ENCODE results near the gene MREG.

The MREG gene

DNA sequence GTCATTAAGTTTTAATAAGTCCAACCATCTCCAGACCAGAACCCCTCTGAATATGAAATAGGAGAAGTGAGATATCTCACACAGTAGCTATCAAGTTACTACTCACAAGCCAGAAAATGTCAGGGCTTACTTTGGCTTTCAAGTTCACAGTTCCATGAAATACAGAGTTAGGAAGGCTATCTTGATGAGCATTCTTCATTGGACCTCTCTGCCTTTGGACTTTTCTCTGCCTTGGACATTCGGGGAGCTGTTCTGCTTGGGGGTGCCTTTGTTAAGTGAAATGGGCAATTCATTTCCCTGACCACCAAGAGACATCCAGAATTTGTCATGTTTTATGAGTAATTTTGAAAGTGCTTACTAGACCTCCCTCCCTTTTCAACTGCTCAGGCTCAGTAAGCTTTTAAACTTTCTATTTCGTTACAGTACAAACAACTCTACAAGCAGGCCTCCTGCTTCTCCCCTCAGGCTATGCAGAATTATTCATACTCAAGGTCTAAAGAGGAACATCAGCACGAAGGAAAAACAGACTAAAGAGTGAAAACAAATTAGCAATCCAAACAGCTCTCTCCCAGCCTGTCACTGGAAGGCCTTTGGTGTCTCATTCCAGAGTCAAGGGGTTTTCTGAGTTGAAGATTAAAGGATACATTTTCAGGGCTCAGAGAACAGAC is 95.3 kb downstream of the MREG start:
- peak; percentile 64 for DNase-seq (ENCODE audit: low spot score)
- in situ Hi-C loops (cut with MboI; ENCODE audit: low sequenced_read_pairs, unreplicated experiment), result no loop called here
- TF ChIP-seq, protein P1, sequence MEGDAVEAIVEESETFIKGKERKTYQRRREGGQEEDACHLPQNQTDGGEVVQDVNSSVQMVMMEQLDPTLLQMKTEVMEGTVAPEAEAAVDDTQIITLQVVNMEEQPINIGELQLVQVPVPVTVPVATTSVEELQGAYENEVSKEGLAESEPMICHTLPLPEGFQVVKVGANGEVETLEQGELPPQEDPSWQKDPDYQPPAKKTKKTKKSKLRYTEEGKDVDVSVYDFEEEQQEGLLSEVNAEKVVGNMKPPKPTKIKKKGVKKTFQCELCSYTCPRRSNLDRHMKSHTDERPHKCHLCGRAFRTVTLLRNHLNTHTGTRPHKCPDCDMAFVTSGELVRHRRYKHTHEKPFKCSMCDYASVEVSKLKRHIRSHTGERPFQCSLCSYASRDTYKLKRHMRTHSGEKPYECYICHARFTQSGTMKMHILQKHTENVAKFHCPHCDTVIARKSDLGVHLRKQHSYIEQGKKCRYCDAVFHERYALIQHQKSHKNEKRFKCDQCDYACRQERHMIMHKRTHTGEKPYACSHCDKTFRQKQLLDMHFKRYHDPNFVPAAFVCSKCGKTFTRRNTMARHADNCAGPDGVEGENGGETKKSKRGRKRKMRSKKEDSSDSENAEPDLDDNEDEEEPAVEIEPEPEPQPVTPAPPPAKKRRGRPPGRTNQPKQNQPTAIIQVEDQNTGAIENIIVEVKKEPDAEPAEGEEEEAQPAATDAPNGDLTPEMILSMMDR (IDR thresholded peaks at IDR 0.05; ENCODE audit: borderline replicate concordance, control extremely low read depth, extremely low read depth, insufficient read depth, missing control alignments), result no peak

DNA sequence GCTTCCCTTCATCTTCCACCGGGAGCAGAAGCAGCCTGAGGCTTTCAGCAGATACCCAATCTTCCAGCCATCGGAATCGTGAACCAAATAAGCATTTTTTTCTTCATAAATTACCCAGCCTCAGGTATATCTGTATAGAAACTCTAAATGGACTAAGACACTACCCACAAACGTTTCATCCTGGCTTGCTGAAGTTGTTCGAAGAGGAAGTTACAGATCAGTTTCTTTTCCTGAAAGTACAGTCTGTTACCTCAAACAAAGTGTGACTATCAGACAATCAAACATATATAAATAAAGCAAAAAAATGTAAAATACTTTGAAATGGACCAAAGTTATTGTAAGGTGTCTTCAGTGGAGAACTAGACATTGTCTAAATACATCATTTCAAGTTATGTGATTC is 97.9 kb downstream of the MREG start:
- in situ Hi-C loops (cut with MboI; ENCODE audit: low sequenced_read_pairs, unreplicated experiment), result no loop called here
- DNase-seq (ENCODE audit: low spot score), result no peak
- TF ChIP-seq, protein P1 (IDR thresholded peaks at IDR 0.05; ENCODE audit: borderline replicate concordance, control extremely low read depth, extremely low read depth, insufficient read depth, missing control alignments), result no peak

DNA sequence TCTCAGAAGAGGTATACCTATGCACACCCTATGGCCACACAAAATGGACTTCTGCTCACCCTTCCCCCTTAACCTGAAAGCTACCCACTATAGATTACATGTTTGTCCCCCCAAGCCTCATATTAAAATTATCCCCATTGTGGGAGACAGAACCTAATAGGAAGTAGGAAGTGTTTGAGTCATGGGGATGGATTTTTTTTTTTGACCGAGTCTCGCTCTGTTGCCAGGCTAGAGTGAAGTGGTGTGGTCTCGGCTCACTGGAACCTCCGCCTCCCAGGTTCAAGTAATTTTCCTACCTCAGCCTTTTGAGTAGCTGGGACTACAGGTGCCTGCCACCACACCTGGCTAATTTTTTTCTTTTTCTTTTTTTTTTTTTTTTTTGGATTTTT is 98.6 kb downstream of the MREG start:
- in situ Hi-C loops (cut with MboI; ENCODE audit: low sequenced_read_pairs, unreplicated experiment), result no loop called here
- no peak for DNase-seq (ENCODE audit: low spot score)
- TF ChIP-seq, protein P1 (IDR thresholded peaks at IDR 0.05; ENCODE audit: borderline replicate concordance, control extremely low read depth, extremely low read depth, insufficient read depth, missing control alignments), result no peak

DNA sequence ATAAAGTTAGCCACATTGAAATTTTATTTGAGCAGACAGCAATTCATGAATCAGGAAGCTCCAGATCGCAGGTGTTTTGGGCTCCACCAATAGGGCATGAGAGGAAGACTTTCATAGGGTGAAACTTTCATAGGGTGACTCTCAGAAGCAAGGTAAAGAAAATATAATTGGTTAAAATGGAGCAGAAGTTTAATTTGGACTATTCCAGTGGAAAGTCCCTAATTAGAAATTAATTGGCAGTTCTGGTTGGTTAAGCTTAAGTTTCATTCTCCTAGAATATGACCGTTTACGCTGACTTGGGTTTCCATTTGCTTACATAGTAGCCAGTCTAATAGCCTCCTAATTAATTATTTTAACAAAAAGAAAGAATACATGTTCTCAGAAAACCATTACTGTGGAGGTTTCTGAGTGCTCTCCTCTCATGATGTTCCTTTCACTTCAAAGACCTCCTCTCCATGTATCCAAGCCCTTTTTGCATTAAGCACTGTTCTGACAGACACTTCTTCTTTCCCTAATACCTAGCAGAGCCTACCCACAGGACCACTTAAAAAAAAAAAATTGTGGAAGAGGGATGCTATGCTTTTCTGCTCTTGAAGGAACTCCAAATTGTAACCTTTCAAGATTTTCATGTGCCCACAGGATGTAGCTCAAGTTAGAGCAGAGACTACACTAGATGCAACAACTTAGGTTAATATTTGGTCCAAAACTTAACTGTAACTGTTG is 99.1 kb downstream of the MREG start:
- TF ChIP-seq, protein P1 (IDR thresholded peaks at IDR 0.05; ENCODE audit: borderline replicate concordance, control extremely low read depth, extremely low read depth, insufficient read depth, missing control alignments), result no peak
- DNase-seq (ENCODE audit: low spot score), result no peak
- in situ Hi-C loops (cut with MboI; ENCODE audit: low sequenced_read_pairs, unreplicated experiment), result no loop called here

DNA sequence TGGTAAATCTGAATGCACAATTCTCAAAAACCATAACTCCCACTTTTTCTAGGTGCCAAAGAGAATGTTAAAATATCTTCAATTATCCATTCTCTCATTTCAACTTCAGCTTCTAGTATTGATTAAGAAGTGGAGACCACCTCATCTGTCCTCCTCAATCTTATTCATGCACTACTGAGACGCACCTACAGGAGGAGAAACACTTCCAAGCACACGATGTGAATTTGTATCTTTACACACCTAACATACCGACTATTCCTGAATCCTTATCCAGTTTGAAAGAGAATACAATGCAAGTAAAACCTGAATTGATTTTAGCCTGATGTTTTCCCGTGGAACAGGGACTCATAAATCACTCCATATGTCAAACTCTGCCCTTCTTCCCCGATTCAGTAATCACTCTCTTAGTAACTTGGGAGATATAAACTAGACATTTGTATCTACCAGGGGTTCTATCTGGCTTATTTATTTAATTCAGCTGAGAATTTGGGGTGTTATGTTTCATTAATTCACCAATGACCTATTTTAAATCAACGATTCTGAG is 101.0 kb downstream of the MREG start:
- no peak for DNase-seq (ENCODE audit: low spot score)
- TF ChIP-seq, protein P1 (IDR thresholded peaks at IDR 0.05; ENCODE audit: borderline replicate concordance, control extremely low read depth, extremely low read depth, insufficient read depth, missing control alignments), result no peak
- in situ Hi-C loops (cut with MboI; ENCODE audit: low sequenced_read_pairs, unreplicated experiment), result no loop called here

DNA sequence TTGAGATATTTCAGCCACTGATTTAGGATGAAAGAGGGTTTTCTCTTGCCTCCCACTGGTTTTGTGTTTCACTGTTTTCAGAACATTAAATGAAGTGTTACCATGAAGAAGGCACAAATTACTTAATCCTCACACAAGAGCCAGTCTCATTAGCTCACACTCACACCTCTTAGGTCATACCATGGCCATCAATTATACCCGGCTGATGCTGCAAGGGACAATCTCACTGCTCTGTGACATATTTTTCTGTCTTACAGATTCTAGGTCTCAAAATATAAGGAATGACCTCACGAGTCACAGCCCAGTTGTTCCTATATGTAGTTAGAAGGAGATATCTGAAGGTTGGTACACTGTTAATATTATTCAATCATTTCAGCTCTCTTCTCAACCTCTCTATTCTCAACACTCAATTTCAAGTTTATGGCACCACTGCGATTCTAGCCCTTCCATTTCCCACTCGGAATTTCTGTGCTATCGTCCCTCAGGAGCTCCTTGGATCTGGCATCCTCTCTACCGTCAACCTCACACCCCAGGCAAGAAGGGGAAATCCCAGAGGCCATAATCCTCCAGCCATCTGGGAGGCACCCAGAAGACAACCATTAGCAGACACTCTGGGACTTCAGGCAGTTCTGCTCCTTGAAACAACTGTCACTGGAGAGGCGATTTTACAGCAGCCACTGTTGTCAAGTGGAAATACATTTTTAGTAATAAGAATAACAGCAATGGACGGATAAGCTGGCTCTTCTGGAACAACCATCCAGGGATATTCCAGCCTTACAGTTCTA is 101.9 kb downstream of the MREG start:
- no peak for DNase-seq (ENCODE audit: low spot score)
- TF ChIP-seq, protein P1 (IDR thresholded peaks at IDR 0.05; ENCODE audit: borderline replicate concordance, control extremely low read depth, extremely low read depth, insufficient read depth, missing control alignments), result no peak
- in situ Hi-C loops (cut with MboI; ENCODE audit: low sequenced_read_pairs, unreplicated experiment), result no loop called here

Data from GM13976 (cell line).